Diencephalon (tissue), 1 donor: ENCODE measurements around the gene SELPLG. TPM values are rescaled to one million over a fixed set of nuclear protein-coding genes. Genes with fewer than 3 reads are reported as not detected.

ENCODE experiments used
- small RNA-seq: library from RNA; depleted of rRNA; stranded (forward); fragments of <200 nt; gene quantifications from one replicate; pipeline ENCODE3, GENCODE V24; 2014
- total RNA-seq: library from RNA; depleted of rRNA; stranded (reverse); fragments of >200 nt; gene quantifications from one replicate; pipeline ENCODE4 v1.2.3, GENCODE V29; 2014

SELPLG gene, protein sequence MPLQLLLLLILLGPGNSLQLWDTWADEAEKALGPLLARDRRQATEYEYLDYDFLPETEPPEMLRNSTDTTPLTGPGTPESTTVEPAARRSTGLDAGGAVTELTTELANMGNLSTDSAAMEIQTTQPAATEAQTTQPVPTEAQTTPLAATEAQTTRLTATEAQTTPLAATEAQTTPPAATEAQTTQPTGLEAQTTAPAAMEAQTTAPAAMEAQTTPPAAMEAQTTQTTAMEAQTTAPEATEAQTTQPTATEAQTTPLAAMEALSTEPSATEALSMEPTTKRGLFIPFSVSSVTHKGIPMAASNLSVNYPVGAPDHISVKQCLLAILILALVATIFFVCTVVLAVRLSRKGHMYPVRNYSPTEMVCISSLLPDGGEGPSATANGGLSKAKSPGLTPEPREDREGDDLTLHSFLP
- total RNA-seq: 2.8 TPM

DNA sequence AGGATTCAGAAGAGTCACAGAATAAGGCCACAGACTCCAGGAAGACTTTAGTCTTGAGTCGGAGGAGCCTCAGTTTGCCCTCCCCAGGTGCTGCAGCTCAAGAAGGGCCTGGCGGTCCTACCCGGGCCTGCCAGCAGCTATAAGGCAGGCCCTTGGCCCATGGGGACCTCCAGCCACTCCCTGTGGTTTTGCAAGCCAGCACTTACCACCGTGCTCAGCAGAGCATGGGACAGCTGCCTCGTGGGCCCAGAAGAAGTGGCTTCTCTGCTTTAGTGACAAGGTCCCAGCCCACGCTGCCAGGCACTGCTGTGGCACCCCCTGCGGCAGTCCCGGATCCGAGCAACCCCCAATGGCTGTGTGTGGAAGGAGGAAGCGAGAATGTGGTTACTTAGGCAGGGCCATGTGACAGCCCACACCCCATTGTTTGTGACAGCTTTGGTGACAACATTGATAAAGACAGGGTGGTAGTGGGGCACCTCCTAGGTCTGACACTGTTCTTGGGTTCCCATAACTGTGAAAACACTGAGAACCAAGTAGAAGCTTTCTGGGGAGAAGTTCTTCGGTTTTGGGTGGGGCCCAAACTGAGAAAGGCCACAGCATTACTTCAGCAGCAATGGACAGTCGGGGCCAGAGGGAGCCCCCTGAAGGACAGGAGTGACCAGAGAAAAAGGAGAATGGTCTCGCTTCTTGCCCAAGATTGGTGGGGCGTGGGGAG lies at the start of gene SELPLG:
TSS of gene SELPLG (minus strand) at position 361 of the 715 bp plus-strand sequence. CDS start 9,587 bp downstream, outside the sequence.

GRCh38 chr12:108597559-108598471 lies 35.9 kb downstream of the SELPLG start, which contains the start of gene TMEM119:
Gene TMEM119 (minus strand): TSS chr12:108598084. CDS start chr12:108592383, 5,701 bp downstream.

Small RNA genes within 50 kb of the gene (small RNA-seq; reads per million reads assigned to genes)
- not detected for gene RNU7-169P

Other genes starting within 250 kb of the SELPLG start
- gene FICD, start 118.6 kb downstream of the SELPLG start, total RNA-seq: 5.5 TPM
- gene SART3, start 72.7 kb downstream of the SELPLG start, total RNA-seq: 62.1 TPM
- 66.7 TPM for gene ISCU, start 71.3 kb downstream of the SELPLG start, total RNA-seq
- gene TMEM119, start 35.8 kb downstream of the SELPLG start, total RNA-seq: 2.8 TPM
- gene CORO1C, start 97.6 kb upstream of the SELPLG start, total RNA-seq: 206 TPM
- gene SSH1, start 223.7 kb upstream of the SELPLG start, total RNA-seq: 10.6 TPM
- gene DAO, start 246.2 kb upstream of the SELPLG start, total RNA-seq: not detected